Measurements from ENCODE around the gene TNFRSF1A.

Gene TNFRSF1A

DNA sequence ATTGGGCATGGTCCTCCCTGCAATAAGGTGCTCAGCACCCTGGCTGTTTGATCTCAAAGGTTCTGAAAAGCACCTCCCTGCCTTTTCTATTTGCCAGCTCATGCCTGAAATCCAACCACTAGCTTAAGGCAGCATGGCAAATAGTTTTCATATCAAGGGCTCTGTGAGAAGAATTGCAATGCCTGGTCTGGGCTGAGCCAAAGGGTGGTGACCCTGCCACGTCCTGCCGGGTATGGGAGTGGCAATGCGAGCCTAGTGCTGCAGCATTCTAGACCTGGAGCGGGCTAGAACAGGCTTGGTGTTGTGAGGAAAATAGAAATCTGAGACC is 35.8 kb upstream of the TNFRSF1A start:
- Histone ChIP-seq H4K20me1 (ENCODE audit: insufficient read depth, low read length) (no peaks in the 10 kb centered on the region), H3K4me3 (ENCODE audit: low read length) (no peak overlapping the region), H3K9ac (ENCODE audit: low read length) (no peak overlapping the region), H3K9me3 (ENCODE audit: insufficient read depth, low read length) (no peaks in the 10 kb centered on the region), H3K27me3 (ENCODE audit: low read depth, low read length) (peaks cover 54% of the 10 kb centered on the region), H3K79me2 (ENCODE audit: low read length) (no peaks in the 10 kb centered on the region), H3K4me2 (ENCODE audit: low read length) (no peak overlapping the region), H3K27ac (ENCODE audit: low read length) (no peak overlapping the region), H2AFZ (ENCODE audit: low read depth, low read length) (no peak overlapping the region), H3K4me1 (ENCODE audit: low read length) (peaks cover 5% of the 10 kb centered on the region; the same call in 1 of the 2 replicates), H3K36me3 (replicated peaks; ENCODE audit: low read depth, low read length) (no peaks in the 10 kb centered on the region)
- TF ChIP-seq, protein P1, sequence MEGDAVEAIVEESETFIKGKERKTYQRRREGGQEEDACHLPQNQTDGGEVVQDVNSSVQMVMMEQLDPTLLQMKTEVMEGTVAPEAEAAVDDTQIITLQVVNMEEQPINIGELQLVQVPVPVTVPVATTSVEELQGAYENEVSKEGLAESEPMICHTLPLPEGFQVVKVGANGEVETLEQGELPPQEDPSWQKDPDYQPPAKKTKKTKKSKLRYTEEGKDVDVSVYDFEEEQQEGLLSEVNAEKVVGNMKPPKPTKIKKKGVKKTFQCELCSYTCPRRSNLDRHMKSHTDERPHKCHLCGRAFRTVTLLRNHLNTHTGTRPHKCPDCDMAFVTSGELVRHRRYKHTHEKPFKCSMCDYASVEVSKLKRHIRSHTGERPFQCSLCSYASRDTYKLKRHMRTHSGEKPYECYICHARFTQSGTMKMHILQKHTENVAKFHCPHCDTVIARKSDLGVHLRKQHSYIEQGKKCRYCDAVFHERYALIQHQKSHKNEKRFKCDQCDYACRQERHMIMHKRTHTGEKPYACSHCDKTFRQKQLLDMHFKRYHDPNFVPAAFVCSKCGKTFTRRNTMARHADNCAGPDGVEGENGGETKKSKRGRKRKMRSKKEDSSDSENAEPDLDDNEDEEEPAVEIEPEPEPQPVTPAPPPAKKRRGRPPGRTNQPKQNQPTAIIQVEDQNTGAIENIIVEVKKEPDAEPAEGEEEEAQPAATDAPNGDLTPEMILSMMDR (IDR thresholded peaks at IDR 0.05; ENCODE audit: low read depth, low read length) = no peak
- TF ChIP-seq EZH2phosphoT487 (IDR thresholded peaks at IDR 0.05; ENCODE audit: low read depth) = no peak

DNA sequence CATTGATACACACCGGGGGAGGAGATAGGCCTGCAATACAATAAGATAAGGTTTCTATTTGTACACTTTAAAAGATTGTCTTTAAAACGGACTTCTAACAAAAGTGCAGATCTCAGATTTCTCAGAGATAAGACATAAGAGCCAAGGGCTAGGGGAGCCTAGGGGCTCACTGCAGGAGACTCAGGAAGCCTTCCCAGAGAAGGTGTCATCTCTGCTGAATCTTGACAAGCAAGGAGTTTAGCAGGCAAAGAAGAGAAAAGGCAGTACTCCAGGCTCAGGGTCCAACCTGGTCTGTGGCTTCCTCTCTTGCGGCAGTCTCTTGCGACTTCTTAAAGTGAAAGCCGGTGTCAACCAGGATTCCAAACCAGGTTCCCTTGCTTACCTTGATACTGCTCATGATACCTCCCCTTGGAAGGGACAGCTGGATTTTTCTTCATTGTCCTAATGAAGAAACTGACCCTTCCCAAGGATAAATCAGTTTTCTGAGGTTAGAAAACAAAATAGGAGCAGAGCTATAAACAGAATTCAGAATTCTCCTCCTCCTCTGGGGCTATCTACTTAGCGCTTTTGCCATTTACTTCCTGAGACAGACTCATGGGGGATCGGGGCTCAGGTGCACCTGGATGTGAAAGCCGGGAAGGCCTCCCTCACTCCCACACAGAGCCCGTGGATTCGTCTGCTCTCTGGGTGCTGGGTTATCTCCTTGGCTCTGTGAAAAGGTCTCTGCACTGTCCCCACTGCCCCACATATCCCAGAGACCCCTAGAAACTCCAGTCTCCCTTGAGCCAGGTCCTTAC is 35.2 kb upstream of the TNFRSF1A start:
- Histone ChIP-seq H3K9ac (ENCODE audit: low read length) (no peak overlapping the region), H3K4me2 (ENCODE audit: low read length) (no peak overlapping the region)

GRCh38 chr12:6376079-6376869 is 34.4 kb upstream of the TNFRSF1A start:
- Histone ChIP-seq H3K4me2 (ENCODE audit: low read length) (no peak overlapping the region), H4K20me1 (ENCODE audit: insufficient read depth, low read length) (no peaks in the 10 kb centered on the region), H3K9me3 (ENCODE audit: insufficient read depth, low read length) (no peaks in the 10 kb centered on the region), H3K36me3 (replicated peaks; ENCODE audit: low read depth, low read length) (no peaks in the 10 kb centered on the region), H3K9ac (ENCODE audit: low read length) (no peak overlapping the region), H3K79me2 (ENCODE audit: low read length) (no peaks in the 10 kb centered on the region), H3K27me3 (ENCODE audit: low read depth, low read length) (peaks cover 45% of the 10 kb centered on the region), H3K4me1 (ENCODE audit: low read length) (peaks cover 5% of the 10 kb centered on the region; the same call in 1 of the 2 replicates), H2AFZ (ENCODE audit: low read depth, low read length) (no peak overlapping the region), H3K4me3 (ENCODE audit: low read length) (no peak overlapping the region), H3K27ac (ENCODE audit: low read length) (no peak overlapping the region)
- TF ChIP-seq, protein P1 (IDR thresholded peaks at IDR 0.05; ENCODE audit: low read depth, low read length) = no peak
- TF ChIP-seq EZH2phosphoT487 (IDR thresholded peaks at IDR 0.05; ENCODE audit: low read depth) = no peak

More for the DNA sequence above, 35.2 kb upstream of the TNFRSF1A start:
- H3K27ac ChIP-seq (ENCODE audit: low read length) = no peak overlapping the region
- H3K9me3 ChIP-seq (ENCODE audit: insufficient read depth, low read length) = no peaks in the 10 kb centered on the region
- no peak overlapping the region for H3K4me3 ChIP-seq (ENCODE audit: low read length)
- no peaks in the 10 kb centered on the region for H4K20me1 ChIP-seq (ENCODE audit: insufficient read depth, low read length)
- no peak overlapping the region for H2AFZ ChIP-seq (ENCODE audit: low read depth, low read length)
- no peaks in the 10 kb centered on the region for H3K79me2 ChIP-seq (ENCODE audit: low read length)
- H3K27me3 ChIP-seq (ENCODE audit: low read depth, low read length) = peaks cover 48% of the 10 kb centered on the region
- TF ChIP-seq, protein P1 (IDR thresholded peaks at IDR 0.05; ENCODE audit: low read depth, low read length) = no peak
- no peak for TF ChIP-seq EZH2phosphoT487 (IDR thresholded peaks at IDR 0.05; ENCODE audit: low read depth)
- H3K4me1 ChIP-seq (ENCODE audit: low read length) = peaks cover 5% of the 10 kb centered on the region; the same call in 1 of the 2 replicates
- H3K36me3 ChIP-seq (replicated peaks; ENCODE audit: low read depth, low read length) = no peaks in the 10 kb centered on the region
